ENCODE results near the gene KIT. TPM values are rescaled to one million over a fixed set of nuclear protein-coding genes. Genes with fewer than 3 reads are reported as not detected.

KIT gene
- total and polyA plus RNA-seq, 7 donors = 0.69 to 58.7 (median 31.0) TPM

DNA sequence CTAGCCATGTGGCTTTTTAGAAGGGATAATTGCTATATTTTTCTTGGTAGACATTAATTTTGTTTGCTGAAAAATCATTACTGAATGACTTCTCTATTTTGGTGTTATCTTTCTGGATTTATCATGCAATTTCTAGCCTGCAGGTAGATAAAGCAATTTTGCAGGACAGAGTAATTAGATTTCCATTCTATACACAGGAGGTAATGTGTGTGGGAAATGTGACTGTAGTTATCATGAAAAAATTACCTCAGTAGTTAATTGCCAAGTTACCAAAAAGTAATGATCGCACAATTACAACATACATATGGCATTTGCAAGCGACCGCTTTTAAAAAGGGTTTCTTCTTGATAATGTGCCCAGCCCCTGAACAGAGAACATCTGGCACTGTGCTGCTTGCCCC is 66.1 kb downstream of the KIT start:
- intact Hi-C loops (cut with DNase I) = no loop called here
- Histone ChIP-seq H3K4me1 (no peaks in the 10 kb centered on the region), H3K4me3 (no peak overlapping the region), H3K27me3 (no peaks in the 10 kb centered on the region), H3K27ac (no peak overlapping the region), H3K9me3 (no peaks in the 10 kb centered on the region), H3K36me3 (no peaks in the 10 kb centered on the region)
- WGBS, 2 donors = 95 to 96% methylated on average over 3 of the region's 3 CpGs
- TF ChIP-seq EP300 (IDR thresholded peaks at IDR 0.05) = no peak
- TF ChIP-seq POLR2A (IDR thresholded peaks at IDR 0.05) = no peak
- TF ChIP-seq POLR2AphosphoS5 (IDR thresholded peaks at IDR 0.05) = no peak
- TF ChIP-seq CTCF (IDR thresholded peaks at IDR 0.05) = no peak
- DNase-seq = no peak

DNA sequence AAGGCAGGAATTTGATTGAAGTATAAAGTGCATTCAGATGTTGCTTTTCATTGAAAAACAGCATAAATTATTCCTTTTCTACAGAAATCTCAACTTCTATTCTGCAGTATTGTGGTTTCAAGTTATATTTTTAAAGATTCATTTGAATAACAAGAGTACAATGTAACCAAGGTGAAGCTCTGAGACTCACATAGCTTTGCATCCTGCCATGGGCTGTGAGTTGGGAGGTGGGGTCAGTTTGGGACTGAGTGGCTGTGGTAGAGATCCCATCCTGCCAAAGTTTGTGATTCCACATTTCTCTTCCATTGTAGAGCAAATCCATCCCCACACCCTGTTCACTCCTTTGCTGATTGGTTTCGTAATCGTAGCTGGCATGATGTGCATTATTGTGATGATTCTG is 69.2 kb downstream of the KIT start:
- H3K27ac ChIP-seq = no peak overlapping the region
- H3K27me3 ChIP-seq = no peaks in the 10 kb centered on the region
- intact Hi-C loops (cut with DNase I) = no loop called here
- H3K9me3 ChIP-seq = no peaks in the 10 kb centered on the region
- no peak overlapping the region for H3K4me3 ChIP-seq
- H3K4me1 ChIP-seq = no peaks in the 10 kb centered on the region
- H3K36me3 ChIP-seq = no peaks in the 10 kb centered on the region
- no peak for DNase-seq
- TF ChIP-seq CTCF (IDR thresholded peaks at IDR 0.05) (no peak), EP300 (IDR thresholded peaks at IDR 0.05) (no peak), POLR2AphosphoS5 (IDR thresholded peaks at IDR 0.05) (no peak), POLR2A (IDR thresholded peaks at IDR 0.05) (no peak)
- 94 to 96% methylated on average over 2 of the region's 2 CpGs for WGBS, 2 donors

DNA sequence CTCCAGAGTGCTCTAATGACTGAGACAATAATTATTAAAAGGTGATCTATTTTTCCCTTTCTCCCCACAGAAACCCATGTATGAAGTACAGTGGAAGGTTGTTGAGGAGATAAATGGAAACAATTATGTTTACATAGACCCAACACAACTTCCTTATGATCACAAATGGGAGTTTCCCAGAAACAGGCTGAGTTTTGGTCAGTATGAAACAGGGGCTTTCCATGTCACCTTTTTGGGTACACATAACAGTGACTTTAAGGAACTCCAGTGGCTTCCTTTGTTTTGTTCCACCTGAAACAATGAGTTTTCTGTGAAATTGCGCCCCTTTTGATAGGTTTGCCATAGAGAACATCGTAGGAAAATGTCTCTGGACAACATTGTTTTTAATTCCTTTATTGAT is 69.6 kb downstream of the KIT start:
- no peaks in the 10 kb centered on the region for H3K9me3 ChIP-seq
- intact Hi-C loops (cut with DNase I) = no loop called here
- DNase-seq = no peak
- H3K4me3 ChIP-seq = no peak overlapping the region
- H3K36me3 ChIP-seq = no peaks in the 10 kb centered on the region
- WGBS, 2 donors = 83 to 93% methylated on average over 2 of the region's 2 CpGs
- H3K4me1 ChIP-seq = no peaks in the 10 kb centered on the region
- H3K27ac ChIP-seq = no peak overlapping the region
- TF ChIP-seq POLR2A (IDR thresholded peaks at IDR 0.05) = no peak
- no peak for TF ChIP-seq POLR2AphosphoS5 (IDR thresholded peaks at IDR 0.05)
- H3K27me3 ChIP-seq = no peaks in the 10 kb centered on the region

DNA sequence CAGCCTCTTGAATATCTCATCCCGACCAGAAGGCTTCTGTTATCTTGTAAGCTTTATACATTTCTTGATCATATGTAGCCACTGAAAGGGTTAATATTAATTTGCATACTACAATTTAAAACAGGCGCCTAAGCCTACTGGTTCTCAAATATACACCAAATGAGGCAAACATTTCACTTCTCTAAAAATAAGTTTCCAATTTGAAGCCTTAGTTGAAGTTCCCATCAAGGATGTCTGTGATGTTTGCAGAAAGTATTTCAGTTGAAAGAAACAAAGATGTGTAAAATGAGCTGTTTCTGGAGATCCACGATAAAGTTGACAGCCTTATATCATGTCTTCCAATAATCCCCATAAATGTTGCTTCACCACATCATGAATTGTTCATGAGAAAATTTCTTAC is 70.6 kb downstream of the KIT start:
- no peak for DNase-seq
- TF ChIP-seq CTCF (IDR thresholded peaks at IDR 0.05) (no peak), POLR2AphosphoS5 (IDR thresholded peaks at IDR 0.05) (no peak), EP300 (IDR thresholded peaks at IDR 0.05) (no peak), POLR2A (IDR thresholded peaks at IDR 0.05) (no peak)
- Histone ChIP-seq H3K4me1 (no peaks in the 10 kb centered on the region), H3K36me3 (no peaks in the 10 kb centered on the region), H3K27me3 (no peaks in the 10 kb centered on the region), H3K27ac (no peak overlapping the region), H3K4me3 (no peak overlapping the region), H3K9me3 (no peaks in the 10 kb centered on the region)
- WGBS, 2 donors = 76 to 81% methylated on average over 3 of the region's 3 CpGs
- intact Hi-C loops (cut with DNase I) = no loop called here

GRCh38 chr4:54729256-54729655 is 71.5 kb downstream of the KIT start:
- DNase-seq = no peak
- Histone ChIP-seq H3K27me3 (no peaks in the 10 kb centered on the region), H3K4me1 (no peaks in the 10 kb centered on the region), H3K4me3 (no peak overlapping the region), H3K9me3 (no peaks in the 10 kb centered on the region), H3K36me3 (no peaks in the 10 kb centered on the region), H3K27ac (no peak overlapping the region)
- WGBS, 2 donors = 68 to 76% methylated on average over 1 of the region's 1 CpG
- intact Hi-C loops (cut with DNase I) = no loop called here
- TF ChIP-seq POLR2A (IDR thresholded peaks at IDR 0.05) (no peak), EP300 (IDR thresholded peaks at IDR 0.05) (no peak), POLR2AphosphoS5 (IDR thresholded peaks at IDR 0.05) (no peak)

DNA sequence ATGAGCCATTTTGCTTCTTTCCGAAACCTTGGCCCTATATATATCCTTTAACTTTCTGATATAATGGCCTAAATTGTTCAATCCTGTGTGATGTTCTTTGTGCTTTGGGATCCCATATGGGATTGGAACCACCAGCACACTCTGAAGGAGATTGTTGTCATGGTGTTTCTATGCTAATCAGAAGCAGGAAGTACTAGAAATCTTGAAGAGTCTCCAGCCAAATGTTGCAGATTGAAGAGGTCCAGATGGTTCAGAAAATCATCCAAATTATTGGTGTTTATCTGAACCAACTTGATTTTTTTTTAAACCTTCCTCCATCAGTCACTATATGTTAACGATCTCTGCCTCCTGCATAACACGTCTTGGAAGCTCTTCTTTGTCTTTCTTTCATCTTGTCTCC is 72.8 kb downstream of the KIT start:
- Histone ChIP-seq H3K36me3 (no peaks in the 10 kb centered on the region), H3K4me3 (no peak overlapping the region), H3K27me3 (no peaks in the 10 kb centered on the region), H3K27ac (no peak overlapping the region), H3K9me3 (no peaks in the 10 kb centered on the region), H3K4me1 (no peaks in the 10 kb centered on the region)
- intact Hi-C loops (cut with DNase I) = no loop called here
- WGBS, 2 donors = 77 to 90% methylated on average over 3 of the region's 3 CpGs
- no peak for DNase-seq
- TF ChIP-seq EP300 (IDR thresholded peaks at IDR 0.05) = no peak
- TF ChIP-seq CTCF (IDR thresholded peaks at IDR 0.05) = no peak
- TF ChIP-seq POLR2AphosphoS5 (IDR thresholded peaks at IDR 0.05) = no peak
- no peak for TF ChIP-seq POLR2A (IDR thresholded peaks at IDR 0.05)
